Stimulated activated CD4-positive, alpha-beta T cell treated with anti-CD3 and anti-CD28 coated beads, Interleukin-12 subunit alpha, Interleukin-12 subunit beta, amount 100 ng/mL, for 4 hours (primary cell): ENCODE measurements around the gene ITIH5.

Experiments
- DNase-seq: peaks from one replicate; pipeline ENCODE4 v3.0.0-alpha.2; 2020

Gene ITIH5

DNA sequence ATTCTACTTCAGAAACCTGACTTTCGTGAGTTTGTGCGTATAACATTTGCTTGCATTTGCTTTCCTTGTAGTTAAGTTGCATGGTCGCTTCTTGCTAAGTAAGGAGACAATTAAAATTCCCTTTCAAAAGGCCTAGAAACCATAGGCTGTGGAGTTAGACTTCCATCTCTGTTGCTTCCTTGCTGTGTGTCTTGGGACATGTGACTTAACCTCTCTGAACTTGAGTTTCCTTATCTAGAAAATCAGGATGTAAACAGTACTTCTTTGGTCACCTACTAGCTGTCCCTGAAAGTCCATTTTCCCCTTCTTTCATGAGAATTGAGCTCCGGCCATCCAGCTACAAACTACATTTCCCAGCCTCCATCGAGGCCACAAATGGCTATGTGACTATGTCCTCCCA, 89.2 kb downstream of the ITIH5 start:
- no peak for DNase-seq

DNA sequence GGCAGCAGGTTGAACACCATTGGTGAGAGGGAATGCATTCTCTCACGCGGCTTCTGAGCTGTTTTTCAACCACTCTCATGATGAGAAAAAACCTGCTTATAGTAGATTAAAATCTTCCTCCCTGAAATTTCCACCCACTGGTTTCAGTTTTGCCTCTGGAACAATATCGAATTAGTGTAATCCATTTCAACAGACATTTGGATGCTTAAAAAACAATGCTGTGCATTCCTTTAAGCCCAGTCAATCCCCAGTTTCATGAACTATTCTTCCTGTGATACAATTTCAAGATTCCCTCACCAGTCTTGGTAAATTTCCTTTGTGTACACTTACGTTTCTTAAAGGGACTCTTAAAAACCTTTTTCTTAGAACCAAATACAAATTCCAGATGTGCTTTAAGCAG, 89.6 kb downstream of the ITIH5 start:
- DNase-seq, result no peak

DNA sequence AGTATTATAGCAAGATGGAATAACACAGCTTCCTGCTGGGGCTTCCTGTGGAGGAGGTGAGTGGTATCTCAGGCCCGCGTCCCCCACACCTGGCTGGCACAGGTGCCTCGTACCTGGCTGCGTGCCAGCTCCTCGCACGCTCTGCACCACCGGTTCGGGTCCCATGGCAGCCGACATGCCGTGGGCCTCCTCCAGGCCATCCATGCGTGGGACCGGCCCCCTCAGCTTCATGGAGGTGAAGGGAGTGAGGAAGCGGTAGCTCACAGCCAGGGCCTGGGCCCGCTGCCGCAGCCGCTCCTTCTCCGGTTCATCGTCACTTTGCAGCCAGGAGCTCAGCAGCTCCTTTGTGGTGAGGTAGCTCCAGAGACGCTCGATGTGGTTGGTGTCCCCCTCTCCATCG, 90.4 kb downstream of the ITIH5 start:
- DNase-seq, result no peak

DNA sequence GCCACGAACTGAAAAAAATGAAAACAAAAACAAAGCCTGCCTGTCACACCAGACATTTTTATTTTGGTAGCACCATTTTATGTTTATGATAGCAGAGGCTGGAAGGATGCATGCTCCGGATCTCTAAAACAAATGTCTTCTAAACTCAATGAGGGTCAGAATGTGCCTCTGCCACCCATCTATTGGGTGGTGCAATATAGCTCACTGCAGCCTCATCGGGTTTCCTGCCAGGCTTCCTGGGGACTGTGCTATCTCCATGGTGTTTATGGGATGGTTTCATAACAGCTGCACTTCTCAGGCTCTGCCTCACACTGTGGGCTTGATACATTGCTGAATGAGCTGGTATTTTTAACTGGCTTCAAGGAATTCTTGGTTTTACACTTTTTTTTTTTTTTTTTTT, 94.4 kb downstream of the ITIH5 start:
- no peak for DNase-seq

DNA sequence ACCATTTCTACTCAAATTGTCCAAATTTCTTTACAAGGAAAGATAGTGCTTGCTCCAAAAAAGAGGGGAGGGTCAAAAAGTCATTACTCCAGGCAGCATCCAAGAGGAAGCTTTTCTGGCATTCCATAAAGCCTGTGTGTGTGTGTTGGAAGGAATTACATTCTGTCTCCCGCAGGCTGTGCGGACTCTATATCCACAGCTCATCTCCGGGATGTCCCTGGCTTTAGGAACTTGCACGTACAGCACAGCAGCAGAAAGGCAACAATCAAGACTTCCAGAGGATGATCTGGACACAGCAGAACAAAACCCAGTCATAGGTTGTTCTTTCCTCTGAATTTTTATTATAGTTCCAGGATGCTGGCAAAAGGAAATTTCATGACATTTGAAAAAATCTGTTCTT, 94.8 kb downstream of the ITIH5 start:
- DNase-seq, result no peak

DNA sequence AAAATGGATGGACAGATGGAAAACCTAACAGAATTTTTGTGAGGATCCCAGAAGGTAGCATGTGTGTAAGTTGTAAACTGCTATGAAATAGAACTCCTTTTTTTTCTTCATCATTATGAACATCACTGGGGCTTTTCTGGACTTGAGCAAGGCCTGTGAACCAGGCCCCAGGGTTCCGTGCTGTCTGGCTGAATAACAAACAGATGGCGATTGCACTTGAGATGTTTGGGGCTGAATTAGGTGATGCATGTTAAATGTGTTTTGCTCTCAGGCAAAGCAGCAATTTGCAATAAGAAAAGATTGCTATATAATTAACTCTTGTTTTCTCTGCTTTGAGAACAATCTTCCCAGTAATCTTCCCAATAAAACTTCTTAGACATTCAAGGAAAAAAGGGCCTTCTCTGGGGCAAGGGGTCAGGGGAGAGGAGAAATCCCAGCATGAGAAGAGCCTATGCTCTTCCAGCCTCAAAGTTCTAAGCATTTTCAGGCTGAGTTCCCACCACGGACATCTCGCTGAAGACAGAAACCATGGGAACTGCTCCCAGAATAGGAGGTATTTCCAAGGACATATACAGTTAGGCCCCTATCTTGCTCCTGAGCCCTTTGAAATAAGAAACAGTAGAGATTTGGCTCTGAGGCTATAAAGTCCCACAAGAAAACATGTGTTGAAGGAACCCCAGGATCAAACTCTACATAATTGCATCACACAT, 98.7 kb downstream of the ITIH5 start:
- DNase-seq, result no peak

DNA sequence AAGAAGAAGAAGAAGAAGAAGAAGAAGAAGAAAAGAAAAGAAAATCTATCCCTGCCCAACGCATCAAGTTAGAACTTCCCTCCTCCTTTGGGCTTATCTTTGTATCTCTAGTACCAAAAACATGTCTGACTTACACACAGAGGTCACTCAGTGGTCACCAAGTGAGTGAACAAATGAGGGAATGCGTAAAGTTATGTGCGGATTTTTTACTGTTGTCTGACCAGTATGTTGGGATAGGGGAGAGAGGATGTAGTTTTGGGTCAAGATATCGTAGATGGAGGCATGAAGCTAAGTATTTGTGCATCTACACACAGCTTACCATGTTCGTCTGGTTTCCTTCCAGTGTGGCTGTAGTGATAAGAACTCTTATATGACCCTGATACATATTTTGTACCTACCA, 99.9 kb downstream of the ITIH5 start:
- no peak for DNase-seq

DNA sequence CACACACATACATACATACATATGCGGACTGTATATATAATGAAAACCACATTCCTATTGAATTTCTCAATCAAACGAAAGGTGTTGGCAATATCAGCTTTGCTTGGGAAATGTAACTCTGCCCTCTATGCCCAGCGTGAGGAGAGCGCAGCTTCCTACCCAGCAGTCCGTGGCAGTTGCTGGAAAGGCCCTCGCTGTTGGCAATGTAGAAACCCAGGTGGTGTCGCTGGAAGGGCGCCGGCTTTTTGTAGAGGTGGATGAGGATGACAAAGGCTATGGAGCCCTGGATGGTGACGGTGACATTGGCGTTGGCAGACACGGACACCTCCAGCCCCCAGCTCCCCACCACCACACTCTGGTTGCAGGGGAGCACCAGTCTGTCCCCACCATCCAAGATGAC, 100.9 kb downstream of the ITIH5 start:
- no peak for DNase-seq

DNA sequence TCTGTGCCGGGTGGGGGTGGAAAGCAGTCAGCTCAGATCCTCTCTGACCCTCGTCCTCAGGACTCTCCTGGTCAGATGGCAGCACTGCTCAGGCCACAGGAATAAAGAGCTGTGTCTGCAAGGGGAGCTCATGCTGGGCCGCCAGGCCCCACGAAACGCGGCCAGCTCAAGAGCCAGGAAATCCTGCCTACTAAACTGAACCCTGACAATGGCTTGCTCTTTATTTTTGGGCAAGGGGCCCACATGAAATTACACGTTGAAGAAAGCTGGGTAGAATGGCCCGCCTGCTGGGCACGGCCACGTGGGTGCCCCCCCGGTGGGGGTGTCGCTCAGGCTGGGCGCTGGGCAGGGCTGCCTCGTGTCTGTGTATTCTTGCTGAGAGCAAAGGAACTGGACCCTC, 103.0 kb downstream of the ITIH5 start:
- DNase-seq, result no peak

DNA sequence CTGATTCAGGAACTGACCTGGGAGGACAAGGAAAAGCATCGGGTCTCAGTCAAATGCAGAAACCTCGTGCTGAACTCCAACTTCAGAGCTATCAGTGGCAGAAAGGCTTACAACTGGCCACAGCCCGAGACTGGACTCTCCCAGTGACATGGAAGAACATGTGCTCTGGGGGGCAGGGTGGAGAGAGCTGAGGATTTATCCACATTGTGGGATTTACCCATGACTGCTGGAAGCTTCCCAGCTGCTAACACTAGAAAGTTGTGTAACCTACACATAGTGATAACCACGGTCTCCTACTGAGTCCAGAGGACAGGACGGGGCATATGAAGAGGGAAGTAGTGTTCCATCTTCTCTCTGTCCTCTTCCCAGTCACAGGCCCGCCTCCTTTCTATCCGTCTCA, 103.4 kb downstream of the ITIH5 start:
- no peak for DNase-seq

DNA sequence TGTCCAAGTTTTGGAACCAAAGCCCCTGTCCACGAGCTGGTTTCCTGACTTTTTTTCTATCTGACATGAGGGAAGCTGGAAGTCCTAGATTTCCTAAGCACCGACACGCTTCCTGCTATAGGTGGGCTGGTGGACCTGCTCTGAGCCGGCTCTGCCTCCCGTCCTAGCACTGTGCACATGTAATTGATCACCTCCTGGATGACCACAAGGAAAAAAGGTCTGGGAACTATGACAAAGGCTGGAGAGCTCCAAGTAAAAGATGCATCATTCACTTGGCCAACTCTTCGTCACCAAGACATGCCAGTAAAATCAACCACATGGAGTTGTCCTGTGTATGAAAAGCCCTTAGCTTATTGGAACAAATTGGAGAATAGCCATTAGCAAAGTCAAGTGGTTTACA, 104.8 kb downstream of the ITIH5 start:
- DNase-seq, result no peak

DNA sequence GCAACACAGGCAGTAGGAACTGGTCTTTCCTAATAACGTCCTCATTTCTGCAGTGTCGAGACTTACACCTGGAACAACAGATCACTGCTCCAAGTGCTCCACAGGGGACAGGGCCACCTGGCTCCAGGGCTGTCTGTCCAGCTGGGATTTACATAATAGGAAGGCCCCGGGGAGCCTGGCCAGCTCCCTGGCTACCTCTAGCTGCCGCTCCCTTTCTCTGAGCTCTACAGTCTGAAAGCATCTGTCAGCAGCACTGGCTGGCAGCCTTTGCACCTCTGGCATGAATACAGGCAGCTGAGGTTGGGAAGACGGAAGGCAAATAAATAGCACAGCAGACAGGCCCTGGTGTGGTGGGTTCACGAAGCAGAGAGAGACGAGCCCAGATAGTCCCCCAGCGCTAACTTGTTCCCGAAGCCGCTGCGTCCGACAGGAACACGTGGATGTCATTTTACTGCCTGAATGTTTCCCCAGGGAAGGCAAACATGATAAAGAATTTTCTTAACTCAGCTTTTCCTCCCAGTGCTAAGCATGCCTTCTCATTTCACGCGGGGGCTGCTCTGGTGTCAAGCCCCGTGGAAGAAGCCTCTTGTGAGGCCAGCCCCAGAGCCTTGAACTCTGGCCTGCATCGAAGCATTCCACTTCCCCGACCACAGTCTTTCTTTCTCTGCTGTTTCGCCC, 105.4 kb downstream of the ITIH5 start:
- no peak for DNase-seq

DNA sequence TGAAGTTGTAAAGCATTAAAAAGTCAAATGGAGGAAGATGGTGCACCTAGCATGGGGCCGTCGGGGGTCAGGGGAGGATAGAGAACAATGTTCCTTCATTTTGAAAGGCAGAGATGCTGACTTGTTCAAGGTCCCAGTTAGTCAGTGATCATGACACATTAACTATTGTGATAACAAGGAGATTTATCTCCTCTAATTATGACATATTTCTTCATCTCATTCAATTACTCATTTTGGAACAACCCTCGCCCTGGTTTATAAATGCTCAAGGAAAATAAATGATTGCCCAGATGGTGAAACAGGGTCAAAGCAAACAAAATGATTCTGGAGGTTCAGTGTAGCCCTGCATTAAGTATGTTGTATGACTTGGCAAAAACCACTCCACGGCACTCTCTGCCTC, 106.2 kb downstream of the ITIH5 start:
- DNase-seq, result no peak

DNA sequence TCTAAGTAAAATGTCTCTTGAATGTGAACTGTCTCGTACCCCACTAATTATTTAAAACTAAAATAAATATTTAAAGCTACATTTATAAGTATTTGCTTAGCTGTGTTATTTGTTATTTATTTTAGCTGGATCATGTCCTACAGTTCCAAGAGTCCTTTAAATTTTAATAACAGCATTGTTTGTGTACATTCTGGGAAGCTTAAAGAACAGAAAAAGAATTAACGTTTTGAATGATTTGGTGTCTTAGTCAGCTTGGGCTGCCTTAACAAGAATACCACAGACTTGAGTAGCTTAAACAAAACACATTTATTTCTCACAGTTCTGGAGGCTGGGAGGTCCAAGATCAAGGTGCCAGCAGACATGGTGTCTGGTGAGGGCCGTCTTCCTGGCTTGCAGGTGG, 107.4 kb downstream of the ITIH5 start:
- DNase-seq, result no peak

DNA sequence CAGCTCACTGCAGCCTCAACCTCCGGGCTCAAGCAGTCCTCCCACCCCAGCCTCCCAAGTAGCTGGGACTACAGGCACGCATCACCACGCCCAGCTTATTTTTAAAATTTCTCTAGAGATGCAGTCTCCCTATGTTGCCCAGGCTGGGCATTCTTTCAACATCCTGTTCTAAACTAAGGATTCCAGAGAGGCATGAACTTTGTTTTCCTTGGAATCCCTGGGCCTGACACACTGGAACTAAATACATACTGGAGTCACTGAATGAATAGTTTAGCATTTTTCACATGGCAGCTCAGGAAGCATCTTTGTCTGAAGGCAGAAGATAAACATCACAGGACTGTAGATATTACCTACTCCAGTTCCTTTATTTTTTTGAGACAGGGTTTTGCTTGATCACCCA, 108.7 kb downstream of the ITIH5 start:
- DNase-seq, result no peak

DNA sequence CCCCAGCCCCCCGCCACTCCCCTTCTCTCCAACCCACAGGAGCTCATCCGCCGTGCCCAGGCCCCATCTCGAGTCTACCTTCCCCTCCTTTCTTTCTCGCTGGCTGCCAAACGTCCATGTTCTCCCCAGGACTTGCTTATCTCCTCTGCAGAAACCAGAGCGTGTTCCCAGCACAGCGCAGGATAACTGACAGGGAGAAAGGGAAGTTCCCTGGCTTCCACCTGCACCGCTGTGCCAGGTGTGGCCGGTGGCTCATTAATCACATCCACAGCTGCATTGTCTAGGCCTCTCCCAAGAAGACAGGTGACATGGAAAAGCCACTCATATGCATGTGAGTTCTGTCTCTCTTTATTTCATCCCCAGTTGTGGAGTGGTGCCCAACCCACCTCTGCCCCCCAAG, 113.2 kb downstream of the ITIH5 start:
- no peak for DNase-seq

DNA sequence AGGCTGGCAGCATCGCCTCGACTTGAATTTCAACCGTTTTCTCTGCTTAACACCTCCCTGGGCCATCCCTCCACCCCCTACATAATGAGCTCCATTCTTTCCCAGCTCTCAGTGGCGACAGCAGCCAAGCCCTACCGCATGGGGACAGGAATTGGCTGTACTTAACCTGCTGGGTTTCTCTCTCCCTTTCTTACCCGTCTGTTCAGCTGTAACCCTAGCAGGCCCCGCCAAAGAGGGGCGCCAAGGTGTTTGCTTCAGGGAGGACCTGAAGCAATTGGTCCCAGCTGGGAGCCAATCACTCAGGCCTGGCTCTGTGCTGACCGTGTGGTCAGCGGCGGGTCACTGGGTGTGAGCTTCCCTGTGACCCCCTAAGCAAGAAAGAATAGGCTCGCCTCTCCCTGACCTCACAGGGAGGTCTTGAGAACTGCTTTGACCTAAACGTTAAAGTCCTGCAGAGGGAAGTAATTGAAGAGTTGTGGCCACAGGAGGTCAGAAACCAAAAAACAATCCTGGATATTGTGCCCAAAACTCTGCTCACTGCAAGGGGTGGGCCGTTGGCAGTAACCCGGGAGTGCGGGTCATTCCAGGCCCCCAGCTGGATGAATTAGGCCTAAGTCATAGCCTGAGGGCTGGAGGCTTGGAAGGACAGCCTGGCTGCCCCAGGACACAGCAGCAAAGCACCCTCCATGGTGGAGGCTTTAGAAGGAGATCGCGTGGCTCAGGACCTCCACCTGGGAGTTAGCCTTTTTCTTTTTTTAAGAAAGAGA, 114.6 kb downstream of the ITIH5 start:
- no peak for DNase-seq

DNA sequence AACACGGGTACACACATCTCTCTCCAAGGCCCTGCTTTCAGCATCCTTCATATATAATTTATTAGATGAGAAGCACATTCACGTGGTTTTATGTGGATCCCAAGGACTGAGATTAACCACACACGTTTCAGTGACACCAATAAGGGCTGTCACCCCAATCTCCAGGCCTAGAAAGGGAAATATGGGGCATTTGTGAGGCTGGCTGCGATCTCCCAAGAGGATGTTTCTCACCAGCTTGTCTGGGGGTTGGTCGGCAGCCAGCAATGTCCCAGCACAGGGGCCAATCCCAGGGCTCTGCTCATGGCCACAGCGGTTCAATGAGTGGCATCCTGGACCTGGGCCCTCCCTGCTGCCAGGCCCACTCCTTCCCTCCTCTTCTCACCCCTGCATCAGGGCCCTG, 115.5 kb downstream of the ITIH5 start:
- no peak for DNase-seq

DNA sequence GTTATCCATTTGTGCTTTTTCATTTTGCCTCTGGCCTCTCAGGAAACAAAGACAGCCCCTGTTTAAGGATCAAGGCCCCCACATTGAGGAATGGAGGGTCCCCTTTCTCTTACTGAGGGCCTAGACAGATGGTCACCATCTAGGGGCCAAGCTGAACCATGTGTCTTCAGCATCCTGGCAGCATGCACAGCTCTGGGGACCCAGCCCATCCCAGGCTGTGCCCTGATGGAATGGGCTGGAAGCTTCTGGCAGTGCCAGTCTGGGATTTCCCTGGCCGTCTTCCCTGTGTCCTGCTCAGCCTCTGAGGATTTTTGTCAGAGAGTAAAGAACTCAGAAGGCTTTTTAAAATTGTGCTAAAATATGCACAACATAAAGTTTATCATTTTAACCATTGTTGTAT, 116.8 kb downstream of the ITIH5 start:
- DNase-seq, result no peak

DNA sequence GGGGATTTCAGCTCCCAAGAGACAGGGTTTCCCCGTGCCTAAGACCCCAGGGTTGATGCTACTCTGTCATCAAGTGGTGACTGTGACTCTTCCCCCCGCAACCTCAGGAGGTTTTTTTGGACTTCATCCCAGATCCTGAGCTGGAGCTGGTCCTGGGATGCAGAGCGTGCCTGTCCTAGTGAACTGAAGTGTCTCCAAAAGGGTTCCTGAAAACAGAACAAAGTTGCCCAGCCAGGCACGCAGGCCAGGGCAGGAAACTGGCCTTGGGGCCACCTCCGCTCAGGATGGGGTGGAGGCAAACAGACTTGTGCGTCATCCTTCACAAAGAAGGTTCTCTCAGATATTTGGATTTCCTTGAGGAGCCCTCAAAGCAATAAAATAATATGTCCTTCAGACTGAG, 118.9 kb downstream of the ITIH5 start:
- DNase-seq, result no peak

DNA sequence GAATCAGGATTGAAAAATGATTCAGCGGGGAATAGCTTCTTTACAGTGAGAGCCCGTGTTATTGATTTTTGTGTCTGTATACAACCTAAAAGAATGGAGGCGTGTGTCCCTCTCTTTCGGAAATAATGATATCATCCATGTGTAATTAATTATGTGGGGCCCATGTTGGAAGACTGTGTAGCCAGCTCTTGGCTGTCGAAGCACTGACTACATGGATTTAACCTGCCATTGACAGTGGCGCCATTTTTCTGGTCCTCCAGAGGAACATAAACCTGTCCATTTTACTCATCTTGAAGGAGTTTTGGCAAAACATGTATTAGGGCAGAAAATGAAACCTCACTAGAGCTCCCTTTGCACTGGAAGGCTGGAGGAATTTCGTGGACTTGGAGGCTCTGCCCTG, 119.6 kb downstream of the ITIH5 start:
- no peak for DNase-seq

DNA sequence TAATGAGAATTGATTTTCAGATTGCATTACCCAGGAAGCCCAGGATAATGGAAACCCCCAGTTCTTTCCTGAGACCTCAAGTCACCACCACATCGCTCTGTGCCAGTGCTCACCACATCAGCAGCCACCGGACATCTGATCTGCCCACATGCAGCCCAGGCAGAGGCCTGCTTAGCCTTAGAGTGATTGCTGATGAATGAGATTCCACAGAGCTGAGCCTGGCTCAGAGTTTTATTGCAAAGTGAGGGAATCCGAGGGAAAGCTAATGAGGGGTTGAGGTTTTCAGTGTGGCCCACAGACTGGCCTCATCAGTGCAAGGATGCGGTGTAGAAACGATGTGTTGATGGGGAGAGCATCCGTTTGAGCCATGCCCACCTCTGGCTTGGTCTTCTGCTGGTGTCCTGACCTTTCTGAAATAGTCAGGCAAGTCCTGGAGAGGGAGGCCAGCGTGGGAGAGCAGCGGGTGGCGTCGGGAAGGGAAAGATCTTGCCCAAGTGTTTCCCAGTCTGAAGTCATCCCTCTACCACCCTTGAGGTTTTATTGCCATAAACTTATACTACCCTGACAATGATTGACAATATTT, 120.3 kb downstream of the ITIH5 start:
- no peak for DNase-seq

DNA sequence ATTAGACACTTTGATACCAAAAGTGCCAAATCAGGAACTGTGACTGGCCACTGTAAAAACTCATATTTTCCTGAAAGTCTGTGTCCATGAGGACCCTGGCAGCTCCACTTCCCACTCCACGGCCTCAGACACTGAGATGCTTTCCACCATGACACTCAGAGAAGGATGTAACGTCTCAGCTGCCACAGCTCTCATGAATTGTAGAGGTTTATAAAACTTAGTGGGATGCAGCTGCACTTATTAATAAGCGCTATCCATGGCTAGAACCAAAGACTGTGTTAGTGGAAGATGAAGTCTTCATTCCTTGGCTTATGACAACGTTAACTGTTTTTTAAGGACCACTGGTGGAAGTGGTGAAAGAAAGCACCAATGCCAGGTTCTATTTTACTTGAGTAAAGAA, 121.0 kb downstream of the ITIH5 start:
- DNase-seq, result no peak

DNA sequence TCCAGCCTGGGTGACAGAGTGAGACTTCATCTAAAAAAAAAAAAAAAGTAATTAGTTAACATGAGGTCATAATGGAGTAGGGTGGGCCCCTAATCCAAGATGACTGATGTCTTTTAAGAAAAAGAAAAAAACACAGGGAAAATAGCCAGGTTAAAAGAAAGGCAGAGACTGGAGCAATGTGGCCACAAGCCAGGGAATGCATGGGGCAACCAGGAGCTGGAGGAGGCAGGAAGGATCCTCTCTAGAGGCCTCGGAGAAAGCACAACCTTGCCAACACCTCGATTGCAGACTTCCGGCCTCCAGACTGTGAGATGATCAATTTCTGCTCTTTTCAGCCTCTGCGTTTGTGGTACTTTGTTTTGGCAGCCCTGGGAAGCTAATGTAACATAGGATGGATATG, 121.5 kb downstream of the ITIH5 start:
- no peak for DNase-seq
